OCI-LY1 (cell line): ENCODE results near the gene TMEM138.

Source experiments
- H2AFZ ChIP-seq: fragments of 200-600 bp; sonication (generic), shearing (Covaris generic); 2 replicates; pipeline ENCODE4 v1.6.0; 2014; ENCODE audit warnings: antibody characterized with exemption, mild to moderate bottlenecking, low read length
- H3F3A ChIP-seq: fragments of 200-600 bp; sonication (generic), shearing (Covaris generic); 2 replicates; pipeline ENCODE4 v1.6.0; 2014; ENCODE audit warnings: mild to moderate bottlenecking, antibody characterized with exemption, low read length, moderate library complexity; ENCODE audit not compliant: insufficient read depth
- H3K27ac ChIP-seq: fragments of 200-600 bp; sonication (generic); 2 replicates; pipeline ENCODE4 v1.5.1; 2014; ENCODE audit warnings: low read length, mixed run types, mild to moderate bottlenecking, low read depth; ENCODE audit not compliant: poor library complexity, severe bottlenecking
- H3K27me3 ChIP-seq: fragments of 200-600 bp; sonication (generic); 2 replicates; pipeline ENCODE4 v1.6.0; 2014; ENCODE audit warnings: antibody characterized with exemption, mild to moderate bottlenecking, low read length, moderate library complexity; ENCODE audit not compliant: insufficient read depth
- H3K36me3 ChIP-seq: fragments of 200-600 bp; sonication (generic); 2 replicates; pipeline ENCODE4 v1.6.1; 2014; ENCODE audit warnings: mild to moderate bottlenecking, antibody characterized with exemption, low read length, moderate library complexity, mixed read lengths; ENCODE audit not compliant: insufficient read depth
- H3K4me1 ChIP-seq: fragments of 200-600 bp; sonication (generic); 2 replicates; pipeline ENCODE4 v1.5.1; 2014; ENCODE audit warnings: mild to moderate bottlenecking, low read length, moderate library complexity; ENCODE audit not compliant: insufficient read depth, severe bottlenecking
- H3K4me2 ChIP-seq: fragments of 200-600 bp; sonication (generic), shearing (Covaris generic); 2 replicates; pipeline ENCODE4 v1.6.1; 2014; ENCODE audit warnings: low read length
- H3K4me3 ChIP-seq: fragments of 200-600 bp; sonication (generic); 2 replicates; pipeline ENCODE4 v1.5.1; 2014; ENCODE audit warnings: low read length, low read depth, mild to moderate bottlenecking, mixed read lengths; ENCODE audit not compliant: poor library complexity, severe bottlenecking
- H3K79me2 ChIP-seq: fragments of 200-600 bp; shearing (Covaris generic); 2 replicates; pipeline ENCODE4 v1.6.1; 2016; ENCODE audit warnings: mixed run types, low read length, mixed read lengths; ENCODE audit not compliant: insufficient read depth
- H3K9ac ChIP-seq: fragments of 200-600 bp; sonication (generic), shearing (Covaris generic); 2 replicates; pipeline ENCODE4 v1.6.1; 2014; ENCODE audit warnings: mild to moderate bottlenecking, low read length, mixed read lengths
- H3K9me2 ChIP-seq: fragments of 200-600 bp; sonication (generic), shearing (Covaris generic); 2 replicates; pipeline ENCODE4 v1.6.1; 2014; ENCODE audit warnings: low read depth, mild to moderate bottlenecking, low read length, mixed read lengths
- H3K9me3 ChIP-seq: fragments of 200-600 bp; shearing (Covaris generic); 2 replicates; pipeline ENCODE4 v1.6.1; 2014; ENCODE audit warnings: low read length, mixed read lengths
- H4K20me1 ChIP-seq: fragments of 200-600 bp; sonication (generic), shearing (Covaris generic); 2 replicates; pipeline ENCODE4 v1.6.0; 2016; ENCODE audit warnings: mild to moderate bottlenecking, low read length; ENCODE audit not compliant: insufficient read depth
- EZH2 ChIP-seq: fragments of 200-600 bp; sonication (generic), shearing (Covaris generic); IDR thresholded peaks from 2 replicates; pipeline ENCODE4 v1.8.0; 2017; ENCODE audit warnings: borderline replicate concordance, mixed run types, mild to moderate bottlenecking, antibody characterized with exemption, low read length, moderate library complexity, mixed read lengths
- TF ChIP-seq, protein P1 (sequence below): fragments of 200-600 bp; sonication (generic), shearing (Covaris generic); IDR thresholded peaks from 2 replicates; pipeline ENCODE4 v1.5.1; 2017; ENCODE audit warnings: mild to moderate bottlenecking, antibody characterized with exemption, low read length, moderate library complexity, mixed read lengths

Gene TMEM138

DNA sequence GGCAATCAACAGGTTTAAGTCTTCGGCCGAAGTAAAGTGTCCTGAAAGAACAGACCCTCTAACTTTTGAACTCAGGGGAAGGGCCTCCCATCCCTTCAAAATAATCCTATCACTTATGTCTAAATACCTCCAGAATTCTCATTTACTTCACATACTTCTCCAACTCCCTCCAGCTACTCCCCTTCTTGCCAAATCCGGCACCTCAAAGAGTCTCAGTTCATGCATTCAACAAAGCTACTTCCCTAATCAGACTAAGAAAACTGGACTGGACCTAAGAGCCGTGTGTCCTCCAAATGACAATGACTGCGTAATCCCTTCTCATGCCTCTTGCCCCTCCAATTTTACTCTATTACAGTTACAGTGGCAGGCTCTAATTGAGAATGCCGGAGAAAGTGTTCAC, 30.5 kb upstream of the TMEM138 start:
- Histone ChIP-seq H4K20me1 (no peaks in the 10 kb centered on the region), H3K9ac (peak overlapping the region; percentile 100), H3K4me1 (peaks cover 52% of the 10 kb centered on the region), H3K79me2 (peaks cover 45% of the 10 kb centered on the region), H2AFZ (no peak overlapping the region), H3K36me3 (peaks cover 44% of the 10 kb centered on the region; the same call in 1 of the 2 replicates), H3K27ac (no peak overlapping the region), H3K9me2 (no peaks in the 10 kb centered on the region), H3K4me3 (peak overlapping the region; percentile 95), H3K27me3 (no peaks in the 10 kb centered on the region), H3K9me3 (no peaks in the 10 kb centered on the region), H3K4me2 (peak overlapping the region; percentile 99), H3F3A (no peaks in the 10 kb centered on the region)
- TF ChIP-seq EZH2: no peak
- TF ChIP-seq, protein P1, sequence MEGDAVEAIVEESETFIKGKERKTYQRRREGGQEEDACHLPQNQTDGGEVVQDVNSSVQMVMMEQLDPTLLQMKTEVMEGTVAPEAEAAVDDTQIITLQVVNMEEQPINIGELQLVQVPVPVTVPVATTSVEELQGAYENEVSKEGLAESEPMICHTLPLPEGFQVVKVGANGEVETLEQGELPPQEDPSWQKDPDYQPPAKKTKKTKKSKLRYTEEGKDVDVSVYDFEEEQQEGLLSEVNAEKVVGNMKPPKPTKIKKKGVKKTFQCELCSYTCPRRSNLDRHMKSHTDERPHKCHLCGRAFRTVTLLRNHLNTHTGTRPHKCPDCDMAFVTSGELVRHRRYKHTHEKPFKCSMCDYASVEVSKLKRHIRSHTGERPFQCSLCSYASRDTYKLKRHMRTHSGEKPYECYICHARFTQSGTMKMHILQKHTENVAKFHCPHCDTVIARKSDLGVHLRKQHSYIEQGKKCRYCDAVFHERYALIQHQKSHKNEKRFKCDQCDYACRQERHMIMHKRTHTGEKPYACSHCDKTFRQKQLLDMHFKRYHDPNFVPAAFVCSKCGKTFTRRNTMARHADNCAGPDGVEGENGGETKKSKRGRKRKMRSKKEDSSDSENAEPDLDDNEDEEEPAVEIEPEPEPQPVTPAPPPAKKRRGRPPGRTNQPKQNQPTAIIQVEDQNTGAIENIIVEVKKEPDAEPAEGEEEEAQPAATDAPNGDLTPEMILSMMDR: no peak

- no peak overlapping the region for H2AFZ ChIP-seq
- no peaks in the 10 kb centered on the region for H3K9me3 ChIP-seq
- no peaks in the 10 kb centered on the region for H3F3A ChIP-seq
- H3K4me2 ChIP-seq: peak overlapping the region; percentile 99
- peaks cover 54% of the 10 kb centered on the region for H3K4me1 ChIP-seq
- H3K4me3 ChIP-seq: peak overlapping the region; percentile 95
- peaks cover 37% of the 10 kb centered on the region; the same call in 1 of the 2 replicates for H3K36me3 ChIP-seq
- no peaks in the 10 kb centered on the region for H4K20me1 ChIP-seq
- H3K27me3 ChIP-seq: no peaks in the 10 kb centered on the region
- H3K27ac ChIP-seq: peak overlapping the region; percentile 16
- H3K9ac ChIP-seq: peak overlapping the region; percentile 100
- TF ChIP-seq, protein P1: no peak
- TF ChIP-seq EZH2: no peak
- H3K9me2 ChIP-seq: no peaks in the 10 kb centered on the region
- H3K79me2 ChIP-seq: peaks cover 45% of the 10 kb centered on the region
These were observed 29.8 kb upstream of the TMEM138 start for GRCh38 chr11:61332281-61332796.

DNA sequence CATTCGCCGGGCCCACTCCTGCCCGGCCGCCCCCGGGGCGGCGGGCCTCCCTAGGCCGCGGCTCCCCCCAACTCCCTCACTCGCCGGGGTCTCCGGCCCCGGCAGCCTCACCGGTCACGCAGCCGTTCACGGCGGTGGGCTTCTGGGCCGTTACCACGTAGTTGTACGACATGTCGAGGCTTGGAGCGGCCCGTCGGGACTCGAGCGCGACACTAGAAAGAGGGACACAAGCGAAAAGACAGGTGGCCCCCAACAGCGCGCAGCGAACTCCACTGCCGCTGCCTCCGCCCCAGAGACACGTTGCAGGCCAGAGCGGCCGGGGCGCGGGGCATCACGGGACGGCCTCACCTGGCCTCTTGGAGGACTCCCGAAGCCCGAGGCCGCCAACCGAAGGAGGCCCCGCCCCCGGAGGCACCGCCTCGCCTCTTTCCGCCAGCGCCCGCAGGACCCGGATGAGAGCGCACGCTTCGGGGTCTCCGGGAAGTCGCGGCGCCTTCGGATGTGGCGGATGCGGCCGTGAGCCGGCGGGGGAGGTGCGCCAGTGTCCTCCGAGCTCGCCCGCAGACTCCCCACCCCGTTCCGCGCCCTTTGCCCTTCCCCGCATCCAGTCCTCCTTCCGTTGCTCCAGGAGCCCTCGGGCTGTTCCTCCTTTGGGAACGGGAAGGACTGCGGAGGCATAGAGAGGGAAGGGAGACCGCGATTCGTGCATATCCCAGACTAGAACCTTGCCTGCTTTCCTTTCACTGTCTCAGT, 29.2 kb upstream of the TMEM138 start, which contains the start of the genes DDB1 and TKFC:
TSS of gene DDB1 (minus strand) at position 309 of the 753 bp plus-strand sequence. CDS start at position 172, 137 bp downstream.
TSS of gene TKFC (plus strand) at position 432 of the 753 bp plus-strand sequence. CDS start 1,501 bp downstream, outside the sequence.
- TF ChIP-seq, protein P1: no peak
- TF ChIP-seq EZH2: no peak
- Histone ChIP-seq H4K20me1 (no peaks in the 10 kb centered on the region), H3K9ac (peak within 1 kb of the TSS; percentile 100), H3K79me2 (peaks cover 45% of the 10 kb centered on the region), H3F3A (no peaks in the 10 kb centered on the region), H3K27ac (peak within 1 kb of the TSS; percentile 90), H3K4me1 (peaks cover 54% of the 10 kb centered on the region), H3K4me2 (peak within 1 kb of the TSS; percentile 99), H3K27me3 (no peaks in the 10 kb centered on the region), H3K4me3 (peak within 1 kb of the TSS; percentile 95), H3K9me2 (no peaks in the 10 kb centered on the region), H2AFZ (no peak within 1 kb of the TSS), H3K36me3 (peaks cover 30% of the 10 kb centered on the region; the same call in 1 of the 2 replicates), H3K9me3 (no peaks in the 10 kb centered on the region)
